ENCODE measurements around the gene RNASEL.

- TF ChIP-seq YY1 (IDR thresholded peaks at IDR 0.05; ENCODE audit: insufficient read depth, insufficient read length) (no peak), ZNF274 (IDR thresholded peaks at IDR 0.05; ENCODE audit: low read depth, low read length) (no peak), SUZ12 (IDR thresholded peaks at IDR 0.05; ENCODE audit: extremely low read depth, insufficient read depth, insufficient read length) (no peak)
These were observed 34.0 kb upstream of the RNASEL start for GRCh38 chr1:182622901-182623528.

All from NT2/D1 (cell line).